Femur (tissue), 1 donor: ENCODE results near the gene RMDN3.

Experiments
- DNase-seq: peaks from one replicate; pipeline ENCODE4 v3.0.0-alpha.2; 2017

RMDN3 gene

DNA sequence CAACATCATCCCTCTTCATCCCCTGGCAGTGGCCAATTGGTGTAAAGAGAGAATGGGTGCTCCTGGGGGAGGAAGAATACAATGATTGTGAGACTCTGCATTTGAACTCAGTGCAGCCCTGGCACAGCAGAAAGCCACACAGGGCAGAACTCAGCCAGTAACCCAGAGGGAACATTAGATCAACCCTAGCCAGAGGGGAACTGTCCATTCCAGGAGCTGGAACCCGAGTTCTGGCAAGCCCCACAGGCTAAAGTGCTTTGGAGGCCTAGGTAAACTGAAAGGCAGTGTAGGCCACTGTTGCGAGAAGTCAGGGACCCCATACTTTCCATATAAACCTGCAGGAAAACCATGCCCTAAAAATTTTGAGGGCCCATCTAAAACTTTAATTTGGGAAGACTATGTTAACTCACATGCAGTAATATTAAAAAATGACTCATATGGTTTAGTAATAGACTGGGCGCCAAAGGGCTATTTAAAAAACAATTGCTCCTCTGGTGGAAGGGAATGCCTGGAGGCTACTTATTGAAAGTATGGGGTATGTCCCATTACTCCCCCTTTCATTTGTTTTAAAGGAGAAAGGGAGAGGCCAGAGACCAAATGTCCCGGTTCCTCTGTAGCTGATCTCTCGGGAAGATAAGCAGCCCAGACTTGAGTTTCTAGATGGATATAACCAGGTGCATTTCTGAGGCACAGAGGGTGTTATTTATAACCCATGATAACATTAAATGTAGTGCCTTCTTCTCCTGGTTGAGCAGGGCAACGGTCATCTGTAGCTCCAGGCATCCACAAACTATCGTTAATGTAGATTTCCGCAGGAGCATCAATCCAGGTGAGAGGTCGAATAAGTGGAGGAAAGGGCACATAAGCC, 65.9 kb downstream of the RMDN3 start:
- DNase-seq, result no peak
